D341Med (cell line): ENCODE data around the gene VGF.
"Not testable (repeated sequence)": the region's sequence is repeated elsewhere in the genome, so short reads cannot be mapped to it uniquely, and the experiment has no call there.

ENCODE experiments used
- DNase-seq: peaks from one replicate; pipeline ENCODE4 v3.0.0; 2012; ENCODE audit warnings: low spot score

Gene VGF

DNA sequence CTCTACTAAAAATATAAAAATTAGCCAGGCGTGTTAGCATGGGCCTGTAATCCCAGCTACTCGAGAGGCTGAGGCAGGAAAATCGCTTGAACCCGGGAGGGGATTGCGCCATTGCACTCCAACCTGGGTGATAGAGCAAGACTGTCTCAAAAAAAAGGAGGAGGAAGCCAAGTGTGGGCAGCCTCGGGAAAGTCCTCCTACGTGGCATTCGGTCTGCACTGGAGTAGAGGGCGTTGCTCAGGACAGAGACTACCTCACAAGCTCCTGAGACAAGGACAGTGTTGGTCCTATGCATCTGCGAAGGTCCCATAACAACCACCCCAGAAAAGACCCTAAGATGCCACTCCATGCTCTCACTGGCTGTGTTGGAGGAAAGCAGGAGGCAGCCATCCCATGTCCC, 48.5 kb downstream of the VGF start:
- no peak for DNase-seq

DNA sequence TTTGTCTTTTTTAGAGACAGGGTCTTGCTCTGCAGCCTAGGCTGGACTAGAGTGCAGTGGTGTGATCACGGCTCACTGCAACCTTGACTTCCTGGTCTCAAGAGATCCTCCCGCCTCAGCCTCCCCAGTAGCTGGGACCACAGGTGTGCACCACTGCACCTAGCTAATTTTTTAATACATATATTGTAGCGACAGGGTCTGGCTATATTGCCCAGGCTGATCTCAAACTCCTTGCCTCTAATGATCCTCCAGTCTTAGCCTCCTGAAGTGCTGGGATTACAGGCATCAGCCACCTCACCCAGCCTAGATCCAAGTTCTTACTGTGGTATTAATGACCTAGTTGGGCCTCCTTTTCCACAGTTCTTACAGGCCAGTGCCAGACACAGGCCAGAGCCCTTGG, 50.2 kb downstream of the VGF start:
- DNase-seq, result no peak

DNA sequence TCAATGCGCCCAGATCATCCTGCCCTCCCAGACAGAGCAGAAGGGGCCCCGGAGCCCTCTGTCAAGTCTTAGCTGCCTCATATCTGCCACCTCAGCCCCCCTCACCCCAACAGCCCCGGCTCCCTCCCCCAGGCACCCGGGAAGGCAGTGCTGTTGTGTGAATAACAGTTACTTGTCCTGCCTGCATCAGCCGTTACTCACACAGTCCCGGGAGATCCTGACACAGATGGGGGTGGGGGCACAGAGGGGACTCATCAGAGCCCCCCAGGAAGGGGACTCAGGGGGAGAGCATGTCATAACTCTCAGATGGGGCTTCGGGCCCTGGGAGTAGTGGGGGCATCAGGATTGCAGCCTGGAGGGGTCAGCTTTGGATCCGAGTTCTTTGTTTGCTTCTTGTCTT, 50.9 kb downstream of the VGF start:
- no peak for DNase-seq

DNA sequence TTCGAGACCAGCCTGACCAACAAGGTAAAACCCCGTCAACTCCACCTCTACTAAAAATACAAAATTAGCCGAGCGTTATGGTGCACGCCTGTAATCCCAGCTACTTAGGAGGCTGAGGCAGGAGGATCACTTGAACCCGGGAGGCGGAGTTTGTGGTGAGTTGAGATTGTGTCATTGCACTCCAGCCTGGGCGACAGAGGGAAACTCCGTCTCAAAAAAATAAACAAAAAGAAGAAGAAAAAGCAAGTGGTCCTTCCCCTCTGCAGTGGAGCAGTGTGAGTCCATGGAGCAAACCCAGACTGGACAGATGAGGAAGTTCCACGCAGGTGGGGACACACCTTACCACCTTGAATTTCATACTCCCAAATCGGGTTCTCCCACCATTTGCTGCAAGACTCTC, 51.5 kb downstream of the VGF start:
- no peak for DNase-seq

DNA sequence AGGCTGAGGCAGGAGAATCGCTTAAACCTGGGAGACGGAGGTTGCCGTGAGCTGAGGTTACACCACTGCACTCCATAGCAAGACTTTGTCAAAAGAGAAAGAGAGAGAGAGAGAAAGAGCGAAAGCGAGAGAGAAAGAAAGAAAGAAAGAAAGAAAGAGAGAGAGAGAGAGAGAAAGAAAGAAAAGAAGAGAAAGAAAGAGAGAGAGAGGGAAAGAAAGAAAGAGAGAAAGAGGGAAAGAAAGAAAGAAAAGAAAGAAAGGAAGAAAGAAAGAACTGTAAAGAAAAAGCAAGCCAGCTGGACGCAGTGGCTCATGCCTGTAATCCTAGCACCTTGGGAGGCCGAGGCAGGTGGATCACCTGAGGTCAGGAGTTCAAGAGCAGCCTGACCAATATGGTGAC, 52.2 kb downstream of the VGF start:
- not testable (repeated sequence) for DNase-seq
